ENCODE results near the gene TXNRD1. TPM values are rescaled to one million over a fixed set of nuclear protein-coding genes. Genes with fewer than 3 reads are reported as not detected.

TXNRD1 gene
- total RNA-seq, 2 donors from 2014 or later, result 110 to 129 TPM

GRCh38 chr12:104305349-104305748 is 89.8 kb downstream of the TXNRD1 start:
- Histone ChIP-seq H3K4me1 (peaks cover 3% of the 10 kb centered on the region), H3K9me3 (no peaks in the 10 kb centered on the region), H3K9ac (ENCODE audit: low read depth in 2 of 2, low read length in 2 of 2) (no peak overlapping the region), H3K27me3 (no peaks in the 10 kb centered on the region), H3K27ac (no peak overlapping the region), H3K36me3 (no peaks in the 10 kb centered on the region), H3K4me3 (no peak overlapping the region)
- intact Hi-C loops (cut with DNase I), result loop anchor here (10.0 kb wide), 1 partner anchor 49 kb away; no protein-coding TSS in a partner anchor
- TF ChIP-seq, protein P1, sequence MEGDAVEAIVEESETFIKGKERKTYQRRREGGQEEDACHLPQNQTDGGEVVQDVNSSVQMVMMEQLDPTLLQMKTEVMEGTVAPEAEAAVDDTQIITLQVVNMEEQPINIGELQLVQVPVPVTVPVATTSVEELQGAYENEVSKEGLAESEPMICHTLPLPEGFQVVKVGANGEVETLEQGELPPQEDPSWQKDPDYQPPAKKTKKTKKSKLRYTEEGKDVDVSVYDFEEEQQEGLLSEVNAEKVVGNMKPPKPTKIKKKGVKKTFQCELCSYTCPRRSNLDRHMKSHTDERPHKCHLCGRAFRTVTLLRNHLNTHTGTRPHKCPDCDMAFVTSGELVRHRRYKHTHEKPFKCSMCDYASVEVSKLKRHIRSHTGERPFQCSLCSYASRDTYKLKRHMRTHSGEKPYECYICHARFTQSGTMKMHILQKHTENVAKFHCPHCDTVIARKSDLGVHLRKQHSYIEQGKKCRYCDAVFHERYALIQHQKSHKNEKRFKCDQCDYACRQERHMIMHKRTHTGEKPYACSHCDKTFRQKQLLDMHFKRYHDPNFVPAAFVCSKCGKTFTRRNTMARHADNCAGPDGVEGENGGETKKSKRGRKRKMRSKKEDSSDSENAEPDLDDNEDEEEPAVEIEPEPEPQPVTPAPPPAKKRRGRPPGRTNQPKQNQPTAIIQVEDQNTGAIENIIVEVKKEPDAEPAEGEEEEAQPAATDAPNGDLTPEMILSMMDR (IDR thresholded peaks at IDR 0.05), result no peak
- no peak for DNase-seq

GRCh38 chr12:104306376-104306775 is 90.8 kb downstream of the TXNRD1 start:
- Histone ChIP-seq H3K4me3 (no peak overlapping the region), H3K9me3 (no peaks in the 10 kb centered on the region), H3K36me3 (no peaks in the 10 kb centered on the region), H3K27ac (no peak overlapping the region), H3K27me3 (no peaks in the 10 kb centered on the region), H3K9ac (ENCODE audit: low read depth in 2 of 2, low read length in 2 of 2) (no peak overlapping the region), H3K4me1 (peaks cover 3% of the 10 kb centered on the region)
- intact Hi-C loops (cut with DNase I), result loop anchor here (10.0 kb wide), 1 partner anchor 48 kb away; no protein-coding TSS in a partner anchor
- no peak for DNase-seq
- TF ChIP-seq, protein P1 (IDR thresholded peaks at IDR 0.05), result no peak

DNA sequence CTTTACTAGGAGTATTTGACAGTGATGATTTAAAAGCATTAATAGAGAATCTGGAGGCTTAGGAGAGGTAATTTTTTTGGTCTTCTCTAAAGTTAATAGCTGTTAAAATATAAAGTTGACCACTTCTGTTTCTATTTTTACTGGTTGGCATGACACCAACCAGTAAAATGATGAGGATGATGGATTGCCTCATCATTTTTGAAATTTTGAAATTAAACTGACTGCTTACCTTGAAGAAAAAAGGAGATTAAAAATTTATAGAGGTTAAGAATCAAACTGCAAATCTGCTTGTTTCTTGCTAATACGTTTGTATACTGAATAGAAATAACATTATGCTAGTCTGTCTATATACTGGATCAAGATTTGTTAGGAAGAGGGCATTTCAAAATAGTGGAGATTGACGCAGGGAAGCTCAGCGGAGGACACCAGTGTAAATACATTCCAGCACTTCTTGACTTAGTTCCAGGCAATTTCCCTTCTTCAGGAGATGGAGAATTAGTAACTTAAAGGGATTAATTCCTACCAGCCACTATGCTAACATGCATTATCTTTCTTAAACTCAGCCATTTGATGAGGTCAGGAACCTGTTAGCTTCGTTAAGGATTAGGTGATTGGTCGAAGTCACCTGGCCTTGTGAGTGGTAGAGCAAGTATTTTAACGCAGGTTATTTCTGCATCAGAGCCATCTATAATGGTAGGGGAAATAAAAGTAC is 91.5 kb downstream of the TXNRD1 start:
- Histone ChIP-seq H3K27ac (no peak overlapping the region), H3K4me1 (peaks cover 3% of the 10 kb centered on the region)

DNA sequence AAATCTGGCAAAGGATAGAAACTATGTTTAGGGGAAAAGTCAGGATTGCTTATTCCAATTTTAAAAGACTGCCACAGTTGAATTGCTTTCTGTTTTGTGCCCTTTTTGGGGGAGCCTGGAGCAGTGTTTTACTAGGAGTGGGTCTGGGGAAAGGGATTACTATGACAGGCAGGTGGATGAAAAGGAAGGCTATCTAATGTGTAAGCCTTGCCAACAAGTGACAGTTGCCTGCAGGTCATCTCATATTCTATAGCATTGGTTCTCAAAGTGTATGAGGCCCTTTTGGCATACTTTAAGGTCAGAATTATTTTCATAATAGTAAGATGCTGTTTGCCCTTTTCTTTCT is 92.0 kb downstream of the TXNRD1 start:
- H3K4me1 ChIP-seq, result peaks cover 3% of the 10 kb centered on the region
- intact Hi-C loops (cut with DNase I), result loop anchor here (10.0 kb wide), 1 partner anchor 47 kb away; no protein-coding TSS in a partner anchor

More for the DNA sequence above, 91.5 kb downstream of the TXNRD1 start:
- H3K9ac ChIP-seq (ENCODE audit: low read depth in 2 of 2, low read length in 2 of 2), result no peak overlapping the region
- no peaks in the 10 kb centered on the region for H3K36me3 ChIP-seq
- TF ChIP-seq, protein P1 (IDR thresholded peaks at IDR 0.05), result no peak
- DNase-seq, result no peak
- no peak overlapping the region for H3K4me3 ChIP-seq
- no peaks in the 10 kb centered on the region for H3K9me3 ChIP-seq
- no peaks in the 10 kb centered on the region for H3K27me3 ChIP-seq
- intact Hi-C loops (cut with DNase I), result loop anchor here (10.0 kb wide), 1 partner anchor 48 kb away; no protein-coding TSS in a partner anchor

DNA sequence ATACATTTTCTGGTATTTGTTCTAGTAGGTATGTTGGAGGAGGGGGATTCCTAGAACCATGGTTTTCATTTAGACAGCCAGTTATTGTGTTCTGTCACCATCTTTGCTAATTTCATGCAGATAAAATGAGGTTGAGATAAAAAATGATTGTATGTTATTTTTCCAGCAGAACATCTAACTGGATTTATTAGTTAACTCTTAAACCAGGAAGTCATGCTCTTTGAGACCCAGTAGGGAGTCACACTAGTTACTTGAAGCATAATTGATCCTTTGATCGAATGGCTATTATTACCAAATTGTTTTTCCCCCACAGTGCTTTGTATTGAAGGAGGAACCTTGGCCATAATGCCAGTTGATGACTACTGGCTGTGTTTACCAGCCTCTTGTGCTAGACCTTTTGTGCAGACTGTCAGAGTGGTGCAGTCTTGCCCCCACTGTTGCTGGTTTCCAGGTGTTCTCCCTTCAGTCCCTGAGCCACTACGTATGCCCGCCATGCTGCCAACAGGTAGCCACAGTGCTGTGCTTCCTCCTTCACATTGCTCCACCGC is 93.9 kb downstream of the TXNRD1 start:
- TF ChIP-seq, protein P1 (IDR thresholded peaks at IDR 0.05), result no peak
- H3K4me1 ChIP-seq, result no peaks in the 10 kb centered on the region

More for the DNA sequence above, 92.0 kb downstream of the TXNRD1 start:
- Histone ChIP-seq H3K27ac (no peak overlapping the region), H3K36me3 (no peaks in the 10 kb centered on the region), H3K9me3 (no peaks in the 10 kb centered on the region), H3K9ac (ENCODE audit: low read depth in 2 of 2, low read length in 2 of 2) (no peak overlapping the region), H3K27me3 (no peaks in the 10 kb centered on the region), H3K4me3 (no peak overlapping the region)
- DNase-seq, result no peak
- TF ChIP-seq, protein P1 (IDR thresholded peaks at IDR 0.05), result no peak

More for the DNA sequence above, 93.9 kb downstream of the TXNRD1 start:
- DNase-seq, result no peak
- Histone ChIP-seq H3K9ac (ENCODE audit: low read depth in 2 of 2, low read length in 2 of 2) (no peak overlapping the region), H3K4me3 (no peak overlapping the region), H3K9me3 (no peaks in the 10 kb centered on the region), H3K27ac (no peak overlapping the region), H3K27me3 (no peaks in the 10 kb centered on the region), H3K36me3 (peaks cover 17% of the 10 kb centered on the region)
- intact Hi-C loops (cut with DNase I), result loop anchor here (10.0 kb wide), 1 partner anchor 45 kb away; no protein-coding TSS in a partner anchor
